Left lobe of liver (tissue), 2 donors: Measurements from ENCODE around the gene PLSCR3. TPM values are rescaled to one million over a fixed set of nuclear protein-coding genes. Genes with fewer than 3 reads are reported as not detected.

ENCODE experiments used
- ATAC-seq: fragments of 200-7000 bp; cut with Tn5 transposase; one replicate; pipeline ENCODE4 v1.9.1; 2020; ENCODE audit warnings: mild to moderate bottlenecking, moderate library complexity
- DNase-seq: peaks from one replicate; pipeline ENCODE4 v3.0.0-alpha.2; 2020; ENCODE audit warnings: low spot score
- total RNA-seq: library from RNA; stranded (reverse); gene quantifications from one replicate; pipeline ENCODE4 v1.2.1, GENCODE V29; 2021
- donor health status: DM: no; HTN: no; CAD: no; lungs with moderate emphysema.
- donor health status: DM: no; HTN: yes; CAD: no.

PLSCR3 gene
- total RNA-seq, 1 donor from 2014 or later = 7.0 TPM

DNA sequence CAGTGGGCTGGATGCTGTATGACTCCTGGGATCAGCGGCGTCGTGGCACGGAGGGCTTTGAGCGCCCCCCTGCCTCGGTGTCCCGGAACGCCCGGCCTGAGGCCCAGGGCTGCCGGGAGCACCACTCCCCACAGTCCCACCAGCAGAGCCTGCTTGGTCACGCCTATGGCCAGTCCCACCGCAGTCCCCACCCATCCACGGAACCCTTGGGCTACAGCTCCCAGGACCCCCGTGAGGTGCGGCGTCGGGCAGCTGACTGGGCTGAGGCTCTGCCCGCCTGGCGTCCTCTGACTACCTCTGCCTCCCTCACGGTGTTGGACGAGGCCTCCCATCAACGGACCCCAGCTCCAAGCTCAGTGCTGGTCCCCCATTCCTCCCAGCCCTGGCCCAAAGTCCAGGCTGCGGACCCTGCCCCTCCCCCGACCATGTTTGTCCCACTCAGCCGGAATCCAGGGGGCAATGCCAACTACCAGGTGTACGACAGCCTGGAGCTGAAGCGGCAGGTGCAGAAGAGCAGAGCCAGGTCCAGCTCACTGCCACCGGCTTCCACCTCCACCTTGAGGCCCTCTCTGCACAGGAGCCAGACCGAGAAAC is 32.7 kb upstream of the PLSCR3 start:
- DNase-seq (no peak), ATAC-seq (no peak)

DNA sequence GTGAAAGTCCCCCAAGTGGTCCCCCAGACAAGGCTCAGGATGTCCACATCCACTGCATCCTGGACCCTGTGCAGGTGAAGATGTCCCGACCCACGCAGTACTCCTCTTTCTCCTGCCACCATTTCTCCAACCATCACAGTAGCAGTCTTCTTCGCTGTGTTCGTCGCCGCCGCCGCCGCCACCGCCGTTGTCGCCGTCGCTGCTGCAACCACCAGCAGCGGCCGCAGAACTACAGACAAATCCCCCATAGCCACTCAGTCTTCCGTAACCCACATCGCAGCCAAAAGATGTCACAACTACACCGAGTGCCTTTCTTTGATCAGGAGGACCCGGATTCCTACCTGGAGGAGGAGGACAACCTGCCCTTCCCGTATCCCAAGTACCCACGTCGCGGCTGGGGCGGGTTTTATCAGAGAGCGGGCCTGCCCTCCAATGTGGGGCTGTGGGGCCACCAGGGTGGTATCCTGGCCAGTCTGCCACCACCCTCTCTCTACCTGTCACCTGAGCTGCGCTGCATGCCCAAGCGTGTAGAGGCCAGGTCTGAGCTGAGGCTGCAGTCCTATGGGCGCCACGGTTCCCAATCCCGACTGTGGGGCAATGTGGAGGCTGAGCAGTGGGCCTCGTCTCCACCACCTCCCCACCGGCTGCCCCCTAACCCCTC is 32.0 kb upstream of the PLSCR3 start:
- ATAC-seq = no peak
- no peak for DNase-seq

DNA sequence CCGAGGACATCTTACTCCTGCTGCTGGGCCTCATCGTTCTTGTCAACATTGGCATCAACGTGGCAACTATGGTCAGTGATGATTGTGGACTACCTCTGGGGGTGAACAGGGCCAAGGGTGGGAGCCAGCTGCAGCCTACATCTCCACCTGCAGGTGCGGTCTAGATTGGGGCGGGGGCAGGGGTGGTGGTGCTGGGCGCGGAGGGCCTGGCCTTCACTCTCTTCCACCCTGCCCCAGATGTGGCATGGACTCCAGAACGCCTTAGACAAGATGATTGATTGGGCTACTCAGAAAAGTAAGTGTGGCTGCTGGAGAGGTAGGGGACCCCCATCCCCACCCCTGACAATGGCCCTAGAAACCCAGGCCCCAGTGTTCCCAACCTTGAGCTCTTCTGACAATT is 31.4 kb upstream of the PLSCR3 start:
- DNase-seq = no peak

DNA sequence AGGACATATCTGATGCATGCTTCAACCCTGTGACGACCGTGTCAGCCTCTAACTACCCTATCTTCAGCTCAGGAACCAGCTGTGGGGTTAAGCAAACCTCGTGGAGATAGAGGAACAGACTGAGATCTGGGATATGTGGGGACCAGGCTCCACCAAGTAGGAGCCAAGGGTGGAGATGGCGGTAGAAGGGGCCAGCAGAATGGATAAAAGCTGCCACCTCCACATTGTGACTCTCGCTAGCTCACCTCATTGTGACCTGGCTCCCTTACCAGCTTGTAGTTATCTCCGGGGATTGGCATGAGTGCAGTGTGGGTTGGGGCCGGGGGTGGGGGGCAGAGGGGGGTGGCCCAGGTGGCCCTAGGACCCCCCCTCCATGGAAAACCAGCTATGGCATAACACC is 31.0 kb upstream of the PLSCR3 start, which contains the start of gene SPEM2:
SPEM2 (plus strand) TSS at position 301 of the 400 bp plus-strand sequence; CDS start at position 374, 73 bp downstream.
- DNase-seq (no peak), ATAC-seq (no peak)

More for the DNA sequence above, 31.4 kb upstream of the PLSCR3 start:
- ATAC-seq = no peak

DNA sequence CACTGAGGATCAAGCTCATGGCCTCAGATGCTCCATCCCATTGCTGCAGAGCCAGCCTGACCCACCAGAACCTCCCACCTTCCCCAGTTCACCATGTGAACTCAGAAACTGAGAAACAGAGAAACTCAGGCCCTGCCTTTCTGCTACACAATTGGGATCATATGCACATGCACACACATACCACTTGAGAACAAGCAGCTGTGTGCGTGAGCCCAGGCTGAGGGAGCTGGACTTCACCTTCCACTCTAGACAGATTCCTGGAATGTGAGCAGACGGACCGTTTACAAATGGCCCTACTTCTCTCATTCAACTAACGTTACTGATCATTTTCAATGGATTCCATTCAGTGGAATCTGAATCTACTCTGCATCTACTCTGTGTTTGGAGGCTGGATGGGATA is 29.4 kb upstream of the PLSCR3 start:
- DNase-seq (no peak), ATAC-seq (no peak)

DNA sequence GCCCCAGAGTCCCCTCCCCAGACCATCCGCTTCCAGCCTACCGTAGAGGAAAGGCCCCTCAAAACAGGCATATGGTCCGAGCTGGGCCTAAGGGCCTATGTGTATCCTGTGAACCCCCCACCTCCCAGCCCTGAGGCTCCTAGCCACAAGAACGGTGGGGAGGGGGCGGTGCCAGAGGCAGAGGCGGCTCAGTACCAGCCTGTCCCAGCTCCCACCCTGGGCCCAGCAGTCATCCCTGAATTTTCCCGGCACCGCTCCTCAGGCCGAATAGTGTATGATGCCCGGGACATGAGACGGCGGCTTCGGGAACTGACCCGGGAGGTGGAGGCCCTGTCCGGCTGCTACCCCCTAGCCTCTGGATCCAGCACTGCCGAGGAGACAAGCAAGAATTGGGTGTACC is 26.9 kb upstream of the PLSCR3 start:
- DNase-seq (no peak), ATAC-seq (no peak)

DNA sequence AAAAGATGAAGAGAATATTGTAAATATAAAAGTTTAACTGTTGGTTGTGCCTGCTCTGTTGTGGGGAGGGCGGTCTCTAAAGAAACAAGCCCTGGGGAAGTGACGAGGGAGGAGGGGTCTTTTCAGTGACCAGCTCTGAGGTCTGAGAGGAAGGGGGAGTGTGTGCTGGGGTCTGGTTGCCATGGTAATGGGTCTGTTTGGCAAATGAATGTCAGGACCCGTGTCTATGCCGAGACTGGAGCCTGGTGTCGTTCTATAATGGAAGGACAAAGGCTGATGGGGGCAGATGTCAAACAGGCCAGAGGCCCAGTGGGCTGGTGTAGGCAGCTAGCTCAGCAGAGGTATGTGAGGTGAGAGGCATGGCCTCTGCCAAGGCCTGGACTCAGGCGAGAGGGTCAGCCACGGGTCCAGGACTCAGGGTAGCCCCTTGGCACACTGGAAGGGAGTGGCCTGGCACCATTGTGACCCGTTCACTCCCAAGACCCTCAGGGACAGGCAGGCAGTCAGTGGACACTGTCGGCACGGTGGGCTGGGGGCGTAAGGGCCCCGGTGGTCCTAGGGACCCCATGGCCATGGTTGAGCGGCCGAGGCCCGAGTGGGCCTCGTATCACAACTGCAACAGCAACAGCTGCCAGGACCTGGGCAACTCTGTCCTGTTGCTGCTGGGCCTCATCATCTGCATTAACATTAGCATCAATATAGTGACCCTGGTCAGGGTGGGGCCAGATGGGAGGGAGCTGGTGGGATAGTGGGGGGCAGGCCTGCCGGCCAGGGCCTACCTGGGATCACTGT is 25.7 kb upstream of the PLSCR3 start, which contains the start of gene SPEM1:
SPEM1 (plus strand) TSS at position 506 of the 792 bp plus-strand sequence; CDS start at position 567, 61 bp downstream.
- DNase-seq (no peak), ATAC-seq (no peak)

DNA sequence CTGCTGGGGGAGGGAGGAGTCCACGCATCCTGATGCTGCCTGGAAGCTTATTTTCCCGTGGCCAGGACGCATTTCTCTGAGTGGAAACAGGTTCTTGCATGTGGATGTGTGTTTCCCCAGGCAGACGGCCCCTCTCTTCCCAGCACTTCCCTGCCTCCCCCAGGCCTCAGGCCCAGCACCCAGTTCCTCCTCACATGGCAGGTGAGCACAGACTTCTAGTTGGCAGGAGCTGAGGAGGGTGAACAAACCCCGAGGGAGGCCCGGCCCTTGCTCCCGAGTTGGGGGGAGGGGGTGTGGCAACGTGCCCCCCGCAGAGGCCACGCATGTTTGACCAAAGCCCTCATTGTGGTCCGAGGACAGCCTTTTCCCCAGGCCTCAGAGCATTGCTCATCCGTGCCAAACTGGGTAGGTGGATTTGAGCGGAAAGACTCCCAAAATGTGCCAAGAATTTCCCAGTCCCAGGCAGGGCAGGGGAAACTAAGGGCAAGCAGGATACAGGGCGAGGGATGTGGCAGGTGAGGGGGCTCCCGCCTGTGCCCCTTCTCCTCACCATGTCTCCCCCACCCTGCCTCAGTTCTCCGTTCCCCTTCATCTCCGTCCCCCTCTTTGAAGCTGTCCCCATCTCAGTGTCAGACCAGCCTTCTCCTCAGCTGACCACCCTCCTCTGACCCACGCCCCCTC is 24.3 kb upstream of the PLSCR3 start:
- DNase-seq (no peak), ATAC-seq (no peak)

DNA sequence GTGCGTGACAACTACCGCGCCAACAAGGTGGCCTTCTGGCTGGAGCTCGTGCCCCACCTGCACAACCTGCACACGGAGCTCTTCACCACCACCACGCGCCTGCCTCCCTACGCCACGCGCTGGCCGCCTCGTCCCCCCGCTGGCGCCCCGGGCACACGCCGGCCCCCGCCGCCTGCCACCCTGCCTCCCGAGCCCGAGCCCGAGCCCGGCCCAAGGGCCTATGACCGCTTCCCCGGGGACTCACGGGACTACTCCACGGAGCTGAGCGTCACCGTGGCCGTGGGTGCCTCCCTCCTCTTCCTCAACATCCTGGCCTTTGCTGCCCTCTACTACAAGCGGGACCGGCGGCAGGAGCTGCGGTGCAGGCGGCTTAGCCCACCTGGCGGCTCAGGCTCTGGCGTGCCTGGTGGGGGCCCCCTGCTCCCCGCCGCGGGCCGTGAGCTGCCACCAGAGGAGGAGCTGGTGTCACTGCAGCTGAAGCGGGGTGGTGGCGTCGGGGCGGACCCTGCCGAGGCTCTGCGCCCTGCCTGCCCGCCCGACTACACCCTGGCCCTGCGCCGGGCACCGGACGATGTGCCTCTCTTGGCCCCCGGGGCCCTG is 22.8 kb upstream of the PLSCR3 start:
- ATAC-seq (no peak), DNase-seq (no peak)

DNA sequence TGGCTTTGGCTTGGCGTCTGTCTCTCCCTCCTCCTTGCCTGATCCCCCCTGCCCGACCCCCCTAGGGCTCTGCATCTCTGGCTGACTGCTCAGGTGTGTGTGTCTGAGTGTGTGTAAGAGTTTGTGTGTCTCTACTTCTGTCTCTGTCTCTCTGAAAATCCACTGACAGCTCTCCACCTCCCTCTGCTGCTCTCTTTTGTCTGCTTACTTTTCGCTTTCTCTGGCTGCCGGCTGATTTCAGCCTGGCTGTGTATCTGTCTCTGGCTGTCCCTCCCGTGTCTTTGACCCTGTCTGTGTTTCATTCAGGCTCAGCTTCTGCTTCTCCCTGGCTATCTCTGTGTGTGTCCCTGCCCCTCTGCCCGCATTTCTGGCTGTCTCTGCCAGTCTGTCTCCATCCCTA is 22.0 kb upstream of the PLSCR3 start:
- ATAC-seq = no peak
- DNase-seq = no peak

DNA sequence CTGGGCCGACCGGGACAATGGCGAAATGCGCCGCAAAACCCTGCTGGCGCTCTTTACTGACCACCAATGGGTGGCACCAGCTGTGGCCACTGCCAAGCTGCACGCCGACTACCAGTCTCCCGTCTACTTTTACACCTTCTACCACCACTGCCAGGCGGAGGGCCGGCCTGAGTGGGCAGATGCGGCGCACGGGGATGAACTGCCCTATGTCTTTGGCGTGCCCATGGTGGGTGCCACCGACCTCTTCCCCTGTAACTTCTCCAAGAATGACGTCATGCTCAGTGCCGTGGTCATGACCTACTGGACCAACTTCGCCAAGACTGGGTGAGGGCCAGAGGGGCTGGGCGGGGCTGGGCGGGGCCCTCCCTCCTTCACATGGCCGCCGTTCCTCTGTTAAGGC is 21.5 kb upstream of the PLSCR3 start:
- no peak for ATAC-seq
- no peak for DNase-seq

DNA sequence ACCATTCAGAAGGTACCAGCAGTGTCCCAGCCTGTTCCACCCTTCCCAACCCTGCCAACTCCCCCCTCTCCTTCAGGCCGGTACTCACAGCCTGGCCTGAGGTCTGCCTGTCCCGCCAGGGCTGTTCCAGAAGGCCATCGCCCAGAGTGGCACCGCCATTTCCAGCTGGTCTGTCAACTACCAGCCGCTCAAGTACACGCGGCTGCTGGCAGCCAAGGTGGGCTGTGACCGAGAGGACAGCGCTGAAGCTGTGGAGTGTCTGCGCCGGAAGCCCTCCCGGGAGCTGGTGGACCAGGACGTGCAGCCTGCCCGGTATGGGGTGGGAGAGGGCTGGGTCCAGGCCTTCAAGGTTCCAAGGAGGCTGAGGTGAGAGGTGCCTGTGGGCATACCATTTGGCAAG is 20.5 kb upstream of the PLSCR3 start:
- DNase-seq (no peak), ATAC-seq (no peak)

DNA sequence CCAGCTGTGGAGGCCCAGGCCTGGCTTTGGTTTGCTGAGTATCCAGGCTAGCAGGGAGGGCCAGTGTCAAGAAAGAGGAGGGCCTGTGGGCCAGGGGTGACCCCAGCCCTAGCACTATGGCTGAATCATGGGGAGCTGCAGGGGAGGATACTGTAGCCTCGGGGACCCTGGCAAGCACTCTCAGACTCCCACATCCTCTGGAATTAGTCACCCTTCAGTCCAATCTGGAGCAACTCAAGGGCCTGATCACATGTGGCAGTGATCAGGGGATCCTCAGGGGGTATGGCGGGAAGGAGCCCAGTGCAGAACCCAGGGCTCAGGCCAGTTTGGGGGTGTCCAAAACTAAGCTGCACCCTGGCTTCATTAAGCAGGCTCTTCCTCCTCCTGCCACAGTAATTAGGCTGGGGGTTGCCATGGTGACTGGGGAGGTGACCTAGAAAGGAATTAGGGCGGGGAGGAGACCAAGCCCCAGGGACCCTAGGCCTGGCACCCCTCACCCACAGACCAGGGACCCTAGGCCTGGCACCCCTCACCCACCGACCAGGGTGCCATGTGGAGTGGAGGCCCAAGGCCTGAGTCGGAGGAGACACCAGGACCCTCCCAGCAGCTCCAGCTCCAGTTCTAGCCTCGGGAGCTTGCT is 19.1 kb upstream of the PLSCR3 start:
- DNase-seq (no peak), ATAC-seq (no peak)

DNA sequence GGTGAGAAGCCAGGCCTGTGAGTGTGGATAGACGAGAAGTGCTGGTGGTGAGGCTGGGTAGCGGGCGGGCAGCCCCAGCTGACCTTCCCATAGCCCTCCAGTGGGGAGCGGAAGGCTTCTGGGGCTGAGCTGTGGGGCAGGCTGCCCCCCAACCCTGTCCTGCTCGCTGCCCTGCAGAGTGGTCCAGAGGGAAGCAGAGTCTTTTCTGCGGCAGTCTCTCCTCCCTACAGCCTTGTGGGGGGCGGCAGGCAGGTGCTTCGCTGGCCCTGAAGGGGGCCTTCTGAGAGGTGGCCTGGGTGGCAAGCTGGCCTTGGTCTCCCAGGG is 17.1 kb upstream of the PLSCR3 start:
- ATAC-seq = no peak
- DNase-seq = no peak

DNA sequence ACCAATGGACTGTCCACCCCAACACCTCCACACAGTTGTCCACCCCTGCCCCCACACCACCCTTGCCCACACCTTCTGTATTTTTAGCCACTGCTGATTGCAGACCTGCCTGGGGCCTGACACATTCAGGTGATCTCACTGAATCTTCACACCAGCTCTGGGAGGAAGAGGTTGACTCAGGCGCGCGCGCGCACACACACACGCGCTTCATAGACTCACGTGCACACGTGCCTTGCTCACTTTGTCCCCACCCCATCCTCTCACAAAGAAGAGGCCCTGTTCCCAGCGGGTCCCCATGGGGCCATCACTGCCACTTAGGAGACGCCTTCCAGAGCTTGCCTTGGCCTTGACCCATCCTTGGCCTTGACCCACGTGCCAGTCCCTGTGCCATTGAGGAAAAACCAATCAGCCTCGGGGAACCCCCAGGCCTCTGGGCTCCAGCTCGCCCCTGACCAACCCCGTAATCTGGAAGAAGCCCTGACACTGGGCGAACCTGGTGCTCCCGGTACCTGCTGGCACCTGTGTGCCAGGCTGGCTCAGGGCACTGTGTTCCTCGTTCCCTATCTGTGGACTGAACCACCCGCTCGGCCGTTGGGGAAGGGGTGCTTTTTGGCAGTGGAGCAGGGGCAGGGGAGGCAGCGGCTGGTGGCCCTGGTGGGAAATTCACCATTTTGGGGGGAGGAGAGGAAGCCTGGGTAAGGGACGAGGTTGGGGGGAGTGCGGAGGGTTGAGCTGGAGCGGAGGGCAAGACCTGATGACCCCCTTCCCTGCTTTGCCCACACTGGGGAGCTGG is 16.5 kb upstream of the PLSCR3 start:
- no peak for ATAC-seq
- no peak for DNase-seq

DNA sequence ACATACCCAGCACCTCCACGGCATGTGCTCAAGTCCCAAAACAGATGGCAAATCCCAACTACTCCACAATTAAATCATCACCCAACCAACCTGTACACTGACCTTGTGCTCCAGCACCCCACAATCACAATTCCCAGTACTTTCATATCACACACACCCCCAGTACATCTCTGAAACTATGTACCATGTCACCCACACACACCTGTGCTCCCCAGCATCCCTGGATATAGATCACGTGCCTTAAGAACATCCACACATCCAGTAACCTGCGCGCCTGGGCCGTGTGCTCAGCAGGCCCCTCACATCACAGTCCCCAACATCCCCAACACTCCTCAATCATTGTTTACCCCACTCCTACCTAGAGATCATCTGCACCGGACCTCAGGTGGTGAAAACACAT is 15.4 kb upstream of the PLSCR3 start:
- DNase-seq (no peak), ATAC-seq (no peak)

DNA sequence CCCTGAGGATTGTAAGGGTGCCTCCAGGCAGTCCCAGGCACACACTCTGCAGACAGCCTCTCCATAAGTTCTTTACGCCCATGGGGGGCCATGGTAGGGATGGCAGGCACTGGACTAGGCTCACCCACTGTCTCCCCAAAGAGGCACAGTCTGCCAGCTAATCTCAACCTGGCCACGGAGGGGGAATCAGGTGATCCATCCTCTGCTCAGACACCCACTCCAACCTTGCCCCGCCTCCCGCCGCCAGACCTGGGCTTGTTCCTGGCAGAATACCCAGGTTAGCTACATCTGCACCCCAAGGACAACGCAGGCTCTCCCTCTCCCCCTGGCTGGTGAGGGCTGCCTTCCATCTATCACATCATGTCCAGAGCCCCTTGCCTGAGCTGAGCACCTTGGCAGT is 14.5 kb upstream of the PLSCR3 start:
- no peak for DNase-seq
- no peak for ATAC-seq

DNA sequence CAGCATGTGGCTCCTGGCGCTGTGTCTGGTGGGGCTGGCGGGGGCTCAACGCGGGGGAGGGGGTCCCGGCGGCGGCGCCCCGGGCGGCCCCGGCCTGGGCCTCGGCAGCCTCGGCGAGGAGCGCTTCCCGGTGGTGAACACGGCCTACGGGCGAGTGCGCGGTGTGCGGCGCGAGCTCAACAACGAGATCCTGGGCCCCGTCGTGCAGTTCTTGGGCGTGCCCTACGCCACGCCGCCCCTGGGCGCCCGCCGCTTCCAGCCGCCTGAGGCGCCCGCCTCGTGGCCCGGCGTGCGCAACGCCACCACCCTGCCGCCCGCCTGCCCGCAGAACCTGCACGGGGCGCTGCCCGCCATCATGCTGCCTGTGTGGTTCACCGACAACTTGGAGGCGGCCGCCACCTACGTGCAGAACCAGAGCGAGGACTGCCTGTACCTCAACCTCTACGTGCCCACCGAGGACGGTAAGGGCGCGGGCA is 14.0 kb upstream of the PLSCR3 start:
- no peak for DNase-seq
- no peak for ATAC-seq

DNA sequence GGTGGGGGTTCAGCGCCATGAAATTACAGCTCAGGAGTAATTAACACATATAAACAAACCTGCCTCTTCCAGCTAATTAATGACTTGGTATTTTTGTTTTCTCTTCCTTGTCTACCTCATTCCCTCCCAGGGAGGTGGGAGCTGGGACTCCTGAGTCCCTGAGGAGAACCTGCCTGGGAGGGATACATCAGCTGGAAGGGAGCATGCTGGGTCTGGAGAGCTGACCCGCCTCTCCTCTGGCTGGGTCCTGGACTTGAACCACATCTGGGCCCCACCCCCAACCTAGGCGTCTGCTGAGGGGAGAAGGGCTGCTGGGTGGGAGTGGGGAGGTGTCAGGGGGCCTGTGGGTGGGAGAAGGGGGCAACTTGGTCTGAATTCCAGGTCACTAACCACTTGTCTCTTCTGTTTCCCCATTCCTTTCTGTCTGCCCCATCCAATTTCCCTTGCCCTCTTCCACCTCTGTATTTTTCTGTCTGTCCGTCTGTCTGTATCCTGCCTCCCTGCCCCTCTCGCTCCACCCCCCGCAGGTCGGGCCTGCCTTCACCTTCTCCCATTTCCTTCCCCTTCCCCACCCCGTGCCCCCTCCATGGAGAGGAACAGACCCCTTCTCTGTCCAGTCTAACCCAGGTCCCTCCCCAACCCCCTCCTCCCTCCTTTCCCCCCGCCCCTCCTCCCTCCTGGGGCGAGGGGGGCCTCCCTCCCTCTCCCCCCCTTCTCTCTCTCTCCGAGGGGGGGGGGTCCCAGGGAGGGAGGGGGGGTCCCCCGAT is 13.3 kb upstream of the PLSCR3 start, which contains the start of gene NLGN2:
NLGN2 (plus strand) TSS at position 361 of the 767 bp plus-strand sequence. CDS start 411 bp downstream, outside the sequence.
- DNase-seq (no peak), ATAC-seq (no peak)
